Endothelial cell (in vitro differentiated cells): ENCODE results near the gene RSRP1. TPM values are rescaled to one million over a fixed set of nuclear protein-coding genes. Genes with fewer than 3 reads are reported as not detected.
A peak's percentile ranks its signal among the peaks of the same experiment; 100 is the strongest.

Source experiments
- DNase-seq: peaks from one replicate; pipeline ENCODE4 v3.0.0; 2021; ENCODE audit warnings: low spot score
- H3K27ac Mint-ChIP-seq: one replicate; pipeline ENCODE4 v1.8.0; 2021; ENCODE audit warnings: mixed read lengths, inconsistent platforms; ENCODE audit not compliant: unreplicated experiment
- H3K27me3 Mint-ChIP-seq: one replicate; pipeline ENCODE4 v1.8.0; 2021; ENCODE audit warnings: mild to moderate bottlenecking, moderate library complexity, mixed read lengths, inconsistent platforms; ENCODE audit not compliant: unreplicated experiment
- H3K36me3 Mint-ChIP-seq: one replicate; pipeline ENCODE4 v1.8.0; 2021; ENCODE audit warnings: mild to moderate bottlenecking, low read depth, mixed read lengths, inconsistent platforms; ENCODE audit not compliant: unreplicated experiment
- H3K4me1 Mint-ChIP-seq: one replicate; pipeline ENCODE4 v1.8.0; 2021; ENCODE audit warnings: mild to moderate bottlenecking, mixed read lengths, inconsistent platforms; ENCODE audit not compliant: unreplicated experiment
- H3K4me3 Mint-ChIP-seq: one replicate; pipeline ENCODE4 v1.8.0; 2021; ENCODE audit warnings: mild to moderate bottlenecking, mixed read lengths, inconsistent platforms; ENCODE audit not compliant: unreplicated experiment
- H3K9me3 Mint-ChIP-seq: one replicate; pipeline ENCODE4 v1.8.0; 2021; ENCODE audit warnings: mixed read lengths, inconsistent platforms; ENCODE audit not compliant: unreplicated experiment
- total RNA-seq: library from RNA; stranded (reverse); fragmentation: NEBNext Ultra II Directional; extraction: Animal tissue kit (Norgen Biotek cat#: 25700); gene quantifications from one replicate; pipeline ENCODE4 v1.2.1, GENCODE V29; 2021; ENCODE audit not compliant: unreplicated experiment
- TF ChIP-seq, protein P1 (sequence below): fragments of 200-600 bp; sonication (generic); IDR thresholded peaks from one replicate; pipeline ENCODE4 v1.5.0; 2021; ENCODE audit warnings: antibody characterized with exemption; ENCODE audit not compliant: unreplicated experiment

The RSRP1 gene
- total RNA-seq, 1 donor from 2014 or later: 119 TPM

- peaks cover 31% of the 10 kb centered on the region for H3K4me1 Mint-ChIP-seq
- no peak for DNase-seq
- H3K36me3 Mint-ChIP-seq: peaks cover 37% of the 10 kb centered on the region
- H3K27ac Mint-ChIP-seq: peak overlapping the region; percentile 91
- peak overlapping the region; percentile 99 for H3K4me3 Mint-ChIP-seq
- H3K27me3 Mint-ChIP-seq: peaks cover 6% of the 10 kb centered on the region
- no peaks in the 10 kb centered on the region for H3K9me3 Mint-ChIP-seq
- TF ChIP-seq, protein P1, sequence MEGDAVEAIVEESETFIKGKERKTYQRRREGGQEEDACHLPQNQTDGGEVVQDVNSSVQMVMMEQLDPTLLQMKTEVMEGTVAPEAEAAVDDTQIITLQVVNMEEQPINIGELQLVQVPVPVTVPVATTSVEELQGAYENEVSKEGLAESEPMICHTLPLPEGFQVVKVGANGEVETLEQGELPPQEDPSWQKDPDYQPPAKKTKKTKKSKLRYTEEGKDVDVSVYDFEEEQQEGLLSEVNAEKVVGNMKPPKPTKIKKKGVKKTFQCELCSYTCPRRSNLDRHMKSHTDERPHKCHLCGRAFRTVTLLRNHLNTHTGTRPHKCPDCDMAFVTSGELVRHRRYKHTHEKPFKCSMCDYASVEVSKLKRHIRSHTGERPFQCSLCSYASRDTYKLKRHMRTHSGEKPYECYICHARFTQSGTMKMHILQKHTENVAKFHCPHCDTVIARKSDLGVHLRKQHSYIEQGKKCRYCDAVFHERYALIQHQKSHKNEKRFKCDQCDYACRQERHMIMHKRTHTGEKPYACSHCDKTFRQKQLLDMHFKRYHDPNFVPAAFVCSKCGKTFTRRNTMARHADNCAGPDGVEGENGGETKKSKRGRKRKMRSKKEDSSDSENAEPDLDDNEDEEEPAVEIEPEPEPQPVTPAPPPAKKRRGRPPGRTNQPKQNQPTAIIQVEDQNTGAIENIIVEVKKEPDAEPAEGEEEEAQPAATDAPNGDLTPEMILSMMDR: no peak
Observed at GRCh38 chr1:25247829-25248754, 838 bp upstream of the RSRP1 start.

- Mint-ChIP-seq H3K9me3 (no peaks in the 10 kb centered on the region), H3K27me3 (peaks cover 6% of the 10 kb centered on the region), H3K4me1 (peaks cover 31% of the 10 kb centered on the region), H3K4me3 (peak overlapping the region; percentile 99), H3K36me3 (peaks cover 40% of the 10 kb centered on the region), H3K27ac (peak overlapping the region; percentile 93)
- DNase-seq: no peak
- TF ChIP-seq, protein P1: no peak
Observed at GRCh38 chr1:25246600-25247023, 642 bp downstream of the RSRP1 start.

DNA sequence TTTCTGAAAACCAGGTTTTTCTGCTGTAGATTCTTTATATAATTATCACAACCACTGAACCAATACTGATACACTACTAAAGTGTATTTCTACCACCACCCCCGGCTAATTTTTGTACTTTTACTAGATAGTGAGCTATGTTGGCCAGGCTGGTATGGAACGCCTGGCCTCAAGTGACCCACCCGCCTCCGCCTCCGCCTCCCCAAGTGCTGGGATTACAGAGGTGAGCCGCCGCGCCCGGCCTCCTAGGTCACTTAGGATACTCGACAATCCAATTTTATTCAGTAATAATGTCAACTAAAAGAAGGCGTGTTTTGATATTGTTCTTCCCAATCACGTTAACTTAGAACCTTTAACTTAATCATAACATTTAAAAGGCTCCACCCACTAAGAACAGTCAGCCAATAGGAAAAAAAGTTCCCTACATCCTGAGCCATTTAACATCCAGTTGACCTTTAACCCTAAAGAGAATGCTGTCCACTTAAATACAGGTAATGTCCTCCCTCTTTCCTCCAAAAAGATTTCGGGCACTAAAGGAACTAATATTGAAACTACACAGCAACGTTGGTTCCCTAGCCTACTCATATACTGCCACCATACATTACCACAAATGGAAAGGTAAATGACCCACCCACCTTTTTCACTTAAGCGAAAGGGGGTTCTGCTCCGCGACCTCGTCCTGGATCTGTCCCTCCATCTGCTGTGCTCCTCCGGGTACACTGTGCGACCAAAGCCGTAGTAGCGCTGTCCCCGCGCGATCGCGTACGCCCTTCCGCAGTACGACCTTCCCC, 1.2 kb downstream of the RSRP1 start:
- TF ChIP-seq, protein P1: no peak
- Mint-ChIP-seq H3K4me1 (peaks cover 31% of the 10 kb centered on the region), H3K36me3 (peaks cover 40% of the 10 kb centered on the region), H3K4me3 (peak overlapping the region; percentile 99), H3K9me3 (no peaks in the 10 kb centered on the region), H3K27me3 (peaks cover 6% of the 10 kb centered on the region), H3K27ac (peak overlapping the region; percentile 93)
- no peak for DNase-seq

DNA sequence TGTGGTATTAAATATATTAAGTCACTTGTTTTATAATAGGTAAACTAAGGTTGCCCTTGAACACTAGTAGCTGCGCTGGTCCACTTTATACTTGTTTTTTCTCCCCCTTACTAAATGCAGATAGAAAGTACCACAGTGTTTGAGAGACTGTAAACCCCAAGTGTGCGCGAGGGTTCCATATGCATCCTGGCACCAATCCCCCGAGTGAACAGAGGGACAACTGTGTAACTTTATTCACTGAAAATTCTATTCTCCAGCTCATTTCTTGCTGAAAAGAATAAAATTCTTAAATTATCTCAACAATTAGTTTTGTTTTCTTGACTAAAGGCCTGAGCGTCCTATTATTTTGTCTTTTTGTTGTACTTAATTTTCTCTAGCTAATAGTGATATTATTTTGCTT, 1.9 kb downstream of the RSRP1 start:
- TF ChIP-seq, protein P1: no peak
- Mint-ChIP-seq H3K9me3 (no peaks in the 10 kb centered on the region), H3K4me1 (peaks cover 36% of the 10 kb centered on the region), H3K27me3 (peaks cover 6% of the 10 kb centered on the region), H3K27ac (peak overlapping the region; percentile 93), H3K36me3 (peaks cover 44% of the 10 kb centered on the region), H3K4me3 (peak overlapping the region; percentile 99)
- no peak for DNase-seq
